T-helper 9 cell (primary cell): ENCODE data around the gene AGBL1.

Experiments
- DNase-seq: peaks from one replicate; pipeline ENCODE4 v3.0.0-alpha.2; 2020

Gene AGBL1

GRCh38 chr15:86892774-86893449 lies 813.2 kb downstream of the AGBL1 start:
- DNase-seq, result no peak

DNA sequence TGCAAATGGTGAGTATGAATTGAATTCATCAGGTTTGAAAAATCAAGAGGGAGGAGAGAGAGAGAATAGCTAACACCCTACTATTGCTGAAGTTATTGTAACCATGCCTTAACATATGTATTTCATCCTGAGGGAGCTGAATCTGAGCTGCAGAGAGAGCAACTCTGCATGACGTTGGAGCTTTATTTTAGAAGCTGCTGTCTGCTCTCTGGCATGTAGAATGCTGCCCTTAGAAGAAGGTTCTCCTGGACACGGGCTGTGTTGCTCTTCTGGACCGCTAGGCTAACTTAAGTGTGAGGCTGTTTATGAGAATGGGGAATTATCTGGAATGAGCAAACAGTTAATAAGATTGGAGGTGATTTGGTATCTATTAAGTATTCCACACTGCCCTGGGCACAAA lies 814.6 kb downstream of the AGBL1 start:
- DNase-seq, result no peak

DNA sequence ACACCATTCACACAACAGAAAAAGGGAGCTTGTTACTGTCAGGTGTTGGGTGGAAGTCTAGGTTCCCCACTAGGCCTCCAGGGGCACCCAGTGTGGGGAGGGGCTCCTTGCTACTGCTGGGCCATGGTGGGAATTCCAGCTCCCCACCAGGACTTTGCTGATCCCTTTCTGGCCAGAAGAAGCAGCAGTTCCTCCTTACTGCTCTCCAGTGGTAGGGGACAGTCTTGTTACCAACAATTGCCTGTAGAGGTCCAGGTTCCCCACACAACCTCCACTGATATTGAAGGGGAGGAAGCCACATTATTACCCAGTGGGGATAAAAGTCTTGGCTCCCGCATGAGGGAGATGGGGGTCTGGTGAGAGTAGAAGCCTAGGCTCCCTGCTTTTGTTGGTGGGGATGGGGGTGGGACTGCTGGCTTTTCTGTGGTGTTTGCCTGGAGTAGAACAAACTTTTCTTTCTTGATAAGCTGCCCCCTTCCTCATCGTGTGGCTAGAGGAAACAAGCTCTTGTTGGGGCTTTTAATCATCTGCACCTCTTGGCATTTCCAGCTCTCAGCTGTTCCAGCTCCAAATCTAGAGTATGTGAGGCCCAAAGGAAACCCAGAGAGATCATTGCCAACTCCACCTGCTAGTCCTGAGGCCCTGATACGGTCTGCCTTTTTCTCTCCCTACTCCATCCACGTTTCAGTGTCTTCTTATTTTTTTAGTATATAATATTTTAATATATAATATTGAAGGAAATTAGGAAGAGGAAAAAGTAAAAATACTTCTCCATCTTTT lies 824.2 kb downstream of the AGBL1 start:
- DNase-seq, result no peak

DNA sequence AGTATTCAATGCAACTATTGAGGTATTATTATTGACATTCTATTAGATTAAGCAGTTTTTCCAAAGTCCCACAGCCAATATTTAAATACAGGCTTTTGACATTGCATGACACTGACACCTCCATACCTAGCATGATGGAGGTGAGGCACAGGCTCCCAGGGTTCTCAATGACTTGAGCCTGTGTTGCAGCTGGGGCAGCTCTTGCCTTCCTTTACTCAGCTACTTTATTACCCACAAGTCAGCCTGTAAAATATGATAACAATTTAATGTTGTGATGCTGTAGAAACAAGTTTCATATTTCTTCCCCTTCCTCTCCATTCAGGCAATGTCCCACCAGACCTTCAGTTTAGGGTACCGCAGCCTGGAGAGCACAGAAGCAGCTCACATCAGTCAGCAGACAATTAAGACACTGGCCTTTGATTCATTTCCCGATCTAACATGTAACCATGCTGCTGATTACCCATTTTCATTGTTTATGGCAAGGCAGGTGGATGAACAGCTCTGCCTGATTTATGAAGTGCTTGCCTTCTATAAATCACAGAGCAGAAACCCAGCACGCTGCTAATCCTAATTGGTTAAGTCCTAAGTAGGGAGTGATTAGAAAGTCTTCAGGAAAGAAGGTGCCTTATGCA lies 826.1 kb downstream of the AGBL1 start:
- no peak for DNase-seq

DNA sequence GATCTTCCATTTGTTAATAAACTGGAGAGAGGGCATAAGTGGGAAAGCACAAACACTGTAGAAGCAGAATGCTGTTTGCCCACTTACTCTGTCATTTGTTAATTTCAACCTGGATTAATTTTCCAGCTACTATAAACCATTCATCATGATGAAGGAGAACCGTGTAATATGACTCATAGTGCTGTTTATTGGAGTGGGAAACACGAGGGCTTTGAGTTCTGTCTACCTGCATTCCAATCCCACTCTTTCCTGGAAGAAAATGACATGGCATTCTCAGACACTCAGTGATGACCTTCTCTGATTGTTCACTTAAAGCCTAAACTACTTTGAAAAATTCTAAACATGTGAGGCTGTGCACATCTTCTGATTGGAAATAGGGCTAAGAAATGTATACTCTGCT lies 826.7 kb downstream of the AGBL1 start:
- no peak for DNase-seq

- no peak for DNase-seq
Measured at GRCh38 chr15:86911022-86911421, 831.4 kb downstream of the AGBL1 start.

- no peak for DNase-seq
Measured at GRCh38 chr15:86912661-86913060, 833.0 kb downstream of the AGBL1 start.

DNA sequence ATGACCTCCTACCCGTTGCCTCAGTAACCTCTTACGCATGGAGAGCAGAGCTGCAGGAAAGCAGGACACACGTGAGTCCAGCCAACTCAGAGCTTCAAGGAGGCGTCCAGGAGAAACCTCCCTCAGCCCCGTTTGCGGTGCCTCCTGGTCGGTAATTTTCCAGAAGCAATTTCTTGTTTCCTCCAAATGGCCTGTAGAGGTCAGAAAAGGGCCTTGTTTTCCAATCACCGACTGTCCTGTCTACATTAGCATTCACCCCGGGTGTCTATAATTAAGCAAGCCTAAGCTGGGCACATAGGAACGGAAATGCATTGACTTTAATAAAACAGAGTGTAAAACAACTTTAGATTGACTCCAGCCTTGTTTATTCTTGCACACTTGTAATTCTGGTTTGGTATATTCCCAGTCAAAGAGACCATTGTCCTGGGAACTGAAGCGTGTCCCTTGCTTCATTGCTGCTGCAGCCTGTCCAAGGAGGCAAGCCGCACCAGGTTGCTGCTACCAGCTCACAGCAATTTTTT lies 836.2 kb downstream of the AGBL1 start:
- DNase-seq, result no peak

DNA sequence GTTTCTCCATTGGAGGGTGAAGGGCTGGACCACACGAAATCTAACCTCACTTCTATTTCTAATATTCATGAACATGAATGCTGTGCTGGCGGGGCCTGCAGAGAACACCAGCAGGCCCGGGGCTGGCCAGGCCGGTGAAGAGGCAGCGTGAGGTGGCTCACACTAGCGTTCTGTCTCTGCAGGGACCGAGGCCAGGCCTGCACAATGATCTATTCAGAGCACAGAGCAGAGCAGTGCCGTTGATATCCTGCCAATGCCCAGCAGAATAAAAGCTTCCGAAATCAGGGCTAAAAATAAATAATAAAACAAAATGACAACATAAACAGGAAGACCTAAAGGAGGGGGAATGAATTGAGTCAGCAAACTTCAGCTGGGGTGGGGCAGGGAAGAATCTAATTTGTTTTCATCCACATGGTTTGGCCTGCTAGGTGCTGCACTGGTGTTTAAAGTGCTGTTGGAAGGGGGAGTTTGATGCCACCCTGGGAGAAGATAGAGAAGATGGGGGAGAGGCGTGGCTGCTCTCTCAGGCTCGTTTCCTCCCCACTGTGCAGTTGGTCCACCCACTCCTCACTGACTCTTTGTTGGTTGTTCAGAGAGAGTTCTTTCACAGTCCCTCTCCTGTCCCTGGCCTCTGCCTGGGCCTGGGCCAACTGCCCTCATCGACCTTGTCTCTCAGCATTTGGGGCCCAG lies 837.1 kb downstream of the AGBL1 start:
- DNase-seq, result no peak

GRCh38 chr15:86917361-86917671 lies 837.6 kb downstream of the AGBL1 start:
- DNase-seq, result no peak

- DNase-seq, result no peak
Measured at GRCh38 chr15:86919581-86919980, 839.9 kb downstream of the AGBL1 start.

DNA sequence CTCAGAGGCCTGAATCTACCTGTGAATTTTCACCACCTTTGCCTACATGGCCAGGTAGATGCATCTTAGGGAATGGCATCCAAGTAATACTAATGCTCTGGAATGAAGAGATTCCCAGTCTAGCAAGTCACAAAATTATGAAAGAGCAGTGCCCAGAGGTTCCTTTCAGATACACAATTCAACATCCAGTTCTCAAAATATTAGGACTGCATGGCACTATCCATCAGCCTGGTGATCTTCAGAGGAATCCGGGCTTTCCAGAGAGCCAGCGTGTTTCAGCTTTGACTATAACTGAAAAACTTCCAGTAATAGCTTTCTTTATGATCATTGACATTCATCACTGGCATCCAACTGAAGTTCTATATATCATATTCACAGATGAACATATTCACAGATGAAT lies 849.8 kb downstream of the AGBL1 start:
- DNase-seq, result no peak

GRCh38 chr15:86932456-86932855 lies 852.8 kb downstream of the AGBL1 start:
- DNase-seq, result no peak

- no peak for DNase-seq
Measured at GRCh38 chr15:86935841-86936240, 856.2 kb downstream of the AGBL1 start.

DNA sequence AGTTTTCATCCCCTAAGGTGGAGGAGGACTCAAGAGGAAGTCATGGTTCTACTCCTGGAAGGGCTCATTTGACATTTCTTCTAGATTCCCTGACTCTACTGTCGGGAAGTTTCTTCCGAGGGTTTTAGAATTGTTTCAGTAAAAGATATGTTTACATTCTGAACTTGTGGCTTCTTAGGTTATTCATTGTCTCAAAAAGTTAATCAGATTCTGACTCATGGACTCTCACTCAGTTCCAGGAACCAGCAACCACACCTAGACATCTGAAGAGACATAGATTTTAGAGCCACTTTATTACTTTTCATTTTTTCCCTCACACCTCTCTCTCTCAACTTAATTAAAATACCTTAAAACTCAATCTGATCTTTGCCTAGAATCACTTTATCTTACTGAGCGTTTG lies 862.6 kb downstream of the AGBL1 start:
- DNase-seq, result no peak

DNA sequence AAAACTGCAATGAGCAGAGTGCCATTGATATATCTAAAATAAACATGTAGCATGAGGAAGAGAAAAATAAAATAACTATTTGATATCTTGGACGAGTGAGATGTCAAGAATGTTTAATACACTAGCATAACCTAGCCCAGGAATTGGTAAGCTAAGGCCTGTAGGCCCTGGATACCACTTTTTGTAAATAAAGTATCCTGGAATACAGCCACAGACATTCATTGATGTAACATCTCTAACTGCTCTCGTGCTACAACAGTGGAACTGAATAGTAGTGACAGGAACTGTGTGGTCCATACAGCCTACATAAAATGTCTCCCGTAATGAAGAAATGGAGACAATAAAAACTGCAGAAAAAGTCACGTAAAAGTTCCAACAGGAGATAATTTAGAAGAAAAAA lies 869.0 kb downstream of the AGBL1 start:
- DNase-seq, result no peak

GRCh38 chr15:86959254-86959653 lies 879.6 kb downstream of the AGBL1 start:
- no peak for DNase-seq

DNA sequence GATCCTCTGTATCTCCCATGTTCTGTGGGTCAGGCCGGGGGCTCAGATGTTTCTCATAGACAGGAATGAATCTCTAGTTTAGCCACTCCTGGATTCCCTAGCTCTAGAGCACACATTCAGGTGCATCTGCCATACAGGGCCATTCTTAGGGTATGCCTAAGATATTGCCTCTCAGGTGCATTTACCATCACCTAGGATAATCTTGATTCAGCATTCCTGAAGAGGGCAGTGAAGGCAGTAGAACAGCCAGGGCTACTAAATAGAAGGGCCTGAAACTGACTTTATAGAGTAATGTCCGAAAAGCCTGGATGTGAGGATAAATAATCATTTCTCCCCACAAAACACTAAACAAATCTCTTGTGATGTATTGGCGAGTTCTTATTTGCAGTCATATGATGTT lies 882.0 kb downstream of the AGBL1 start:
- DNase-seq, result no peak

GRCh38 chr15:86964271-86964670 lies 884.6 kb downstream of the AGBL1 start:
- DNase-seq, result no peak

DNA sequence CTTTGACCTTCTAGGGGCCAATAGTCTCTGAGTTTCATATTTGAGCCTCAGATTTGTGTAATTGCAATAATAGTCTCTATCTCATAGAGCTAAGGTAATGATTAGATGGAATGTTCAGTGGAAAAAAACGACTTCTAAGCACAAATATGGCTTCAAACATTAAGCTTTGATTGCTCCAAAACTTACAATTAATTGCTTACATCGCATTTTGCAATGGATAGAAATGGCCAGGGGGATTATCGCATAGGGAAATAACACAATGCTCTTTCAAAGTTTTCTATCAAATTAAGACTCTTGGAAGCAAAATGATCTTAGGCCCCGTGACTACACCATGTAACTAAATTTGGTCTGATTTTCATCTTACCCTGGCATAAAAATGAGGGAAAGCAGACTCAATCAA lies 888.6 kb downstream of the AGBL1 start:
- DNase-seq, result no peak

- no peak for DNase-seq
Measured at GRCh38 chr15:86969364-86969763, 889.7 kb downstream of the AGBL1 start.

GRCh38 chr15:86973284-86973844 lies 893.7 kb downstream of the AGBL1 start:
- no peak for DNase-seq

GRCh38 chr15:86988033-86988432 lies 908.4 kb downstream of the AGBL1 start:
- DNase-seq, result no peak
